HG02759 (cell line): ENCODE data around the gene ALDH1A1.

ENCODE experiments used
- ATAC-seq: cut with Tn5 transposase; IDR thresholded peaks from one replicate; pipeline ENCODE4 v1.9.1; 2021; ENCODE audit warnings: mild to moderate bottlenecking, moderate library complexity; ENCODE audit not compliant: unreplicated experiment

ALDH1A1 gene

GRCh38 chr9:72979405-72980100 is 26.7 kb upstream of the ALDH1A1 start:
- ATAC-seq: no peak

GRCh38 chr9:72978744-72979143 is 25.9 kb upstream of the ALDH1A1 start:
- ATAC-seq: no peak

GRCh38 chr9:72977670-72978069 is 24.8 kb upstream of the ALDH1A1 start:
- ATAC-seq: no peak

- no peak for ATAC-seq
These were observed 21.6 kb upstream of the ALDH1A1 start for GRCh38 chr9:72974501-72974900.

GRCh38 chr9:72972636-72973035 is 19.8 kb upstream of the ALDH1A1 start:
- ATAC-seq: no peak

GRCh38 chr9:72971411-72971810 is 18.6 kb upstream of the ALDH1A1 start:
- no peak for ATAC-seq

GRCh38 chr9:72960446-72960845 is 7.6 kb upstream of the ALDH1A1 start:
- no peak for ATAC-seq

GRCh38 chr9:72958485-72959281 is 5.8 kb upstream of the ALDH1A1 start:
- no peak for ATAC-seq

GRCh38 chr9:72955571-72955970 is 2.7 kb upstream of the ALDH1A1 start:
- ATAC-seq: no peak

GRCh38 chr9:72955126-72955455 is 2.2 kb upstream of the ALDH1A1 start:
- no peak for ATAC-seq

- ATAC-seq: no peak
These were observed 1.7 kb upstream of the ALDH1A1 start for GRCh38 chr9:72954431-72955125.

GRCh38 chr9:72952381-72952690 is 517 bp downstream of the ALDH1A1 start:
- no peak for ATAC-seq

GRCh38 chr9:72951520-72952380 is 1.1 kb downstream of the ALDH1A1 start:
- ATAC-seq: no peak

GRCh38 chr9:72950875-72951442 is 1.9 kb downstream of the ALDH1A1 start:
- ATAC-seq: no peak

- ATAC-seq: no peak
These were observed 2.9 kb downstream of the ALDH1A1 start for GRCh38 chr9:72949918-72950325.

GRCh38 chr9:72949244-72949582 is 3.6 kb downstream of the ALDH1A1 start:
- no peak for ATAC-seq

- no peak for ATAC-seq
These were observed 4.1 kb downstream of the ALDH1A1 start for GRCh38 chr9:72948575-72949243.

GRCh38 chr9:72947984-72948465 is 4.8 kb downstream of the ALDH1A1 start:
- no peak for ATAC-seq

GRCh38 chr9:72946821-72947220 is 6.0 kb downstream of the ALDH1A1 start:
- no peak for ATAC-seq

- no peak for ATAC-seq
These were observed 6.5 kb downstream of the ALDH1A1 start for GRCh38 chr9:72946318-72946717.
